ENCODE data around the gene IL22RA1.

- TF ChIP-seq CTCF (IDR thresholded peaks at IDR 0.05; ENCODE audit: insufficient read depth, low read depth, low read length) (no peak), EZH2 (IDR thresholded peaks at IDR 0.05; ENCODE audit: insufficient read depth, low read length) (no peak)
These were observed 16.4 kb upstream of the IL22RA1 start for GRCh38 chr1:24159366-24159765.

All from astrocyte (in vitro differentiated cells and primary cell).